HT1080 (cell line): ENCODE results near the gene TMEM134. TPM values are rescaled to one million over a fixed set of nuclear protein-coding genes. Genes with fewer than 3 reads are reported as not detected.

Experiments used
- DNase-seq: peaks from one replicate; pipeline ENCODE4 v3.0.0-alpha.2; 2015; ENCODE audit warnings: low read depth
- total RNA-seq: library from RNA; depleted of rRNA; stranded (reverse); fragments of >200 nt; shearing (Covaris generic); gene quantifications from 2 replicates; pipeline ENCODE4 v1.2.3, GENCODE V29; 2014

TMEM134 gene
- total RNA-seq, 1 experiment from 2014 or later: 6.9 TPM

DNA sequence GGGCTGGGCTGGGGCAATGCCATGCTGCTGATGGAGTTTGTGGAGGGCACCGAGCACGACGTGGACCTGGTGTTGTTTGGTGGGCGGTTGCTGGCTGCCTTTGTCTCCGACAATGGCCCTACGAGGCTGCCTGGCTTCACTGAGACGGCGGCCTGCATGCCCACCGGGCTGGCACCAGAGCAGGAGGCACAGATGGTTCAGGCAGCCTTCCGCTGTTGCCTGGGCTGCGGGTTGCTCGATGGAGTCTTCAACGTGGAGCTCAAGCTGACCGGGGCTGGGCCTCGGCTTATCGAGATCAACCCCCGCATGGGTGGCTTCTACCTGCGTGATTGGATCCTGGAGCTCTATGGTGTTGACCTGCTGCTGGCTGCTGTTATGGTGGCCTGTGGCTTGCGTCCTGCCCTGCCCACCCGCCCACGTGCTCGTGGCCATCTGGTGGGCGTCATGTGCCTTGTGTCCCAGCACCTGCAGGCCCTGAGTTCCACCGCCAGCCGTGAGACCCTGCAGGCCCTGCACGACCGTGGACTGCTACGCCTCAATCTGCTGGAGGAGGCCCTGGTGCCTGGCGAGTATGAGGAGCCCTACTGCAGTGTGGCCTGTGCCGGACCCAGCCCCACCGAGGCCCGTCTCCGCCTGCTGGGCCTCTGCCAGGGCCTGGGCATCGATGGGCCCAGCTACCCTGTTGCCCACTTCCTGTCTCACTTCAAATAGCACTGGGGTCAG is 45.0 kb downstream of the TMEM134 start:
- no peak for DNase-seq

DNA sequence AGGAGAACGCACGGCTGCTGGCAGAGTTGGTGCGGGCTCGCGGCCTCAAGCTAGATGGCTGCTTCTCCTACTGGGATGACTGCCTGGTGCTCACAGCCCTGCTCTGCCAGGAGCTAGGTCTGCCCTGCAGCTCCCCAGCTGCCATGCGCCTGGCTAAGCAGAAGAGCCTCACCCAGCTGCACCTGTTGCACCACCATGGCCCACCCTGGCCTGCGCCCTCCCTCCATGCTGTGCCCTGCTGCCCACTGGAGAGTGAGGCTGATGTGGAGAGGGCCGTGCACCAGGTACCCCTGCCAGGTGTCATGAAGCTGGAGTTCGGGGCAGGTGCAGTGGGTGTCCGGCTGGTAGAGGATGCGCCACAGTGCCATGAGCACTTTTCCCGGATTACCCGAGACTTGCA is 45.6 kb downstream of the TMEM134 start:
- DNase-seq: no peak

- peak; percentile 39 for DNase-seq
Observed at GRCh38 chr11:67422891-67423290, 46.2 kb downstream of the TMEM134 start.

DNA sequence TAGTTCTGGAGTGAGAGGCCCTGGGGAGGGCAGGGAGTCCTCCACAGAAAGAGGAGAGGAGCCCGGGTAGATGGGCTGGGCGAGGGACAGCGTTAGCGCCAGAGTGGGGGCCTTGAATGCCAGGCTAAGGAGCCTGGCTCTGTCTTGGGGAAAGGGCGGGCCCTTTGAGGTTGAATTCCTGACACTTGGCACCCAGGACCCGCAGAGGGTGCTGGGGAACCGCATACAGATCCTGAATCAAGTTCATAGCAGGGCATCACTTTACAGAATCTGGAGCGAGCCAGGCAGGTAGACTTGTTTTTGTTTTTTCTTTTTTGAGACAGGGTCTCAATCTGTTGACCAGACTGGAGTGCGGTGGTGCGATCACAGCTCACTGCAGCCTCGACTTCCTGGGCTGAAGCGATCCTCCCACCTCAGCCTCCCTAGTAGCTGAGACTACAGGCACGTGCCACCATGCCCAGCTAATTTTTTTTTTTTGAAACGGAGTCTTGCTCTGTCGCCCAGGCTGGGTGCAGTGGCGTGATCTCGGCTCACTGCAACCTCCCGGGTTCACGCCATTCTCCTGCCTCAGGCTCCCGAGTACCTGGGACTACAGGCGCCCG is 47.5 kb downstream of the TMEM134 start:
- no peak for DNase-seq

GRCh38 chr11:67420646-67421429 is 48.2 kb downstream of the TMEM134 start:
- peak; percentile 76 for DNase-seq

DNA sequence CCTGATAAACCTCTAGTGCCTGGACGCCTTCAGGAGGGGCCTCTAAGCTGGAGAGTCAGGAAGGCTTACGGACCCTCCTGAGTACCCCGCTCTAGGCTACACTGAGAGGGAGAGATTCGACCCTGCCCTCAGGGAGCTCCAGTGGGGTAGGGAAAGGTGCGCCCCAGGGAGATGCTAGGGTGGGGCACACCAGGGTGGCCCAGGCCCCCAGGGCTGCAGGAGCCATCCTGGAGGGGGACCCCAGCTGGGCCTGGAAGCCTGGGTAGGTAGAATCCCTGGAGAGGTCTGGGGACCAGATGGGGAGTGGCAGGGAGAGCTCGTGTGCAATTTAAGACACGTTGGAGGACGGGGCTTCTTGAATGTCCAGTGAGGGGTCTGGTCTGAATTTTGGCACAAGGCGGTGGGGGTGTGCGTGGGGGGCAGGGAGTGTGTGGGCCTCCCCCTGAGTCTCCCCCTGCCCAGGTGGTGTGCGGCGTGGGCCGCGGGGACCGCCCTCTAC is 48.9 kb downstream of the TMEM134 start:
- no peak for DNase-seq

- no peak for DNase-seq
Observed at GRCh38 chr11:67419325-67420049, 49.6 kb downstream of the TMEM134 start.

DNA sequence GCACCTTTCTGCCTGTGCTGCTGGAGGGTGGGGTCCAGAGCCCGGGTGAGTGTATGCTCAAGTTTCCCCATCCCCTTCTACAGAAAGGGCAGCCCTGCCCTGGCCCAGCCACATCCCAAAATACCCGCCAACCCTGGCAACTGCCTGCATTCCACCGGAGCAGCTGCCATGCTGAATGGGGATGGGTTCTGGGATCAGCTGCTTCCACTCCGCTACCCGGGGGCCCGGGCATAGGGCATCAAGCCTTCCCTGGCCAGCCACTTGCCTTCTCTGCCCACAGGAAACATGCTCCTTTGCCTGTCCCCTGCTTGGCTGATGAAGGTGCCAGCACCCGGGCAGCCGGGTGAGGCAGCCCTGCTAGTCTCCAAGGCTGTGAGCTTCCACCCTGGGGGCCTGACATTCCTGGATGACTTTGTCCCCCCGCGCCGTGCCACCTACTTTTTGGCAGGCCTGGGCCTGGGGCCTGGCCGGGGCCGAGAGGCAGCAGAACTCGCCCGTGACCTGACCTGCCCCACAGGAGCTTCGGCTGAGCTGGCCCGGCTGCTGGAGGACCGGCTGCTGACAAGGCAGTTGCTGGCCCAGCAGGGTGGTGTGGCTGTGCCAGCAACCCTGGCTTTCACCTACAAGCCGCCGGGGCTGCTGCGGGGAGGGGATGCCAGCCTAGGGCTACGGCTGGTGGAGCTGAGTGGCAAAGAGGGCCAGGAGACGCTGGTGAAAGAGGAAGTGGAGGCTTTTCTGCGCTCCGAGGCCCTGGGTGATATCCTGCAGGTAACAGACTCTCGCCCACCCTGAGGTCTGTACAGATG is 50.4 kb downstream of the TMEM134 start:
- no peak for DNase-seq

GRCh38 chr11:67417425-67417824 is 51.6 kb downstream of the TMEM134 start:
- DNase-seq: no peak

GRCh38 chr11:67416416-67417335 is 52.4 kb downstream of the TMEM134 start:
- no peak for DNase-seq

GRCh38 chr11:67415501-67416304 is 53.3 kb downstream of the TMEM134 start, which contains the start of gene CARNS1:
TSS of gene CARNS1 (plus strand) at chr11:67415678. CDS start at chr11:67416200, 522 bp downstream.
- no peak for DNase-seq

GRCh38 chr11:67413266-67413849 is 55.7 kb downstream of the TMEM134 start:
- no peak for DNase-seq

DNA sequence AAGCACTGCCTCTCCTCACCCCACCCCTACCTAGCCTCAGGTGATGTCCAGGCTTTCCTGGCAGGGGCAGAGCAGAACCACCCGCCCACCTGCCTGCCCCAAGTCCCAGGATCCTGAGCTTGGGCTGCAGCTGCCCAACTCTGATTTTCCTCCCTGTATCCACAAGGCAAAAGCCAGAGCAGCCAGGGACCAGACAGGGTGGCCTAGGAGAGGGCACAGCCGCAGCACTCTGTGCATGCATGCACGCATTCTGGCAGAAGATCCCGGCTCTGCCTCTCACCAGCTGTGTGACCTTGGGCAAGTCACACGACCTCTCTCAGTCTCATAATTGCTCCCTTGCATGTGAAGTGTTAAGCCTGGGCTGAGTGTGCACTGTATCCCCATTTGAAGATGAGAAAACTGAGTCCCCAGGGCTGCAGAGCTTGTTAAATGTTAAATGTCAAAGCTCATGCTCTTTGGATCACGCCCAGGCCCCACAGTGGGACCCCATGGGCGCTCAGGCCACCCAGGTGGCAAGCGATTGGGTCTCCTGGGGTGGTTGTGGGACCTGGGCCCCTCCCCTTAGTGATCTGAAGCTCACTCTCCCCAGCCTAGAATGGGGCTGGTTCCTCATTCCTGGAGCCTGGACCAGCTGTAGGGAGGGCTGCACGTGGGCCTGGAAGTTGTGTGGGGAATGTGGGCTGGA is 56.4 kb downstream of the TMEM134 start:
- no peak for DNase-seq

GRCh38 chr11:67411785-67412152 is 57.3 kb downstream of the TMEM134 start:
- no peak for DNase-seq
